HUDEP-2 (cell line): ENCODE results near the gene OGDH.

Experiments used
- DNase-seq, 76 experiments: peaks; one replicate each; lab custom pipeline; 2025; ENCODE audit not compliant: unreplicated experiment in 76 of 76; lab: John Stamatoyannopoulos, UW

Gene OGDH

GRCh38 chr7:44664780-44665461, 58.5 kb downstream of the OGDH start:
- no peak for DNase-seq

- no peak for DNase-seq
Measured at GRCh38 chr7:44665531-44666213, 59.2 kb downstream of the OGDH start.

- DNase-seq = no peak
Measured at GRCh38 chr7:44666566-44666965, 60.1 kb downstream of the OGDH start.

GRCh38 chr7:44667190-44667589, 60.8 kb downstream of the OGDH start:
- DNase-seq = no peak

- no peak for DNase-seq
Measured at GRCh38 chr7:44671069-44671468, 64.6 kb downstream of the OGDH start.

GRCh38 chr7:44673324-44673723, 66.9 kb downstream of the OGDH start:
- no peak for DNase-seq

GRCh38 chr7:44673771-44674170, 67.3 kb downstream of the OGDH start:
- DNase-seq = no peak

GRCh38 chr7:44674381-44674780, 68.0 kb downstream of the OGDH start:
- no peak for DNase-seq

GRCh38 chr7:44676776-44677175, 70.3 kb downstream of the OGDH start:
- no peak for DNase-seq

GRCh38 chr7:44678101-44678470, 71.7 kb downstream of the OGDH start:
- DNase-seq = no peak

GRCh38 chr7:44678471-44679179, 72.2 kb downstream of the OGDH start:
- no peak for DNase-seq

- DNase-seq = no peak
Measured at GRCh38 chr7:44681645-44682044, 75.2 kb downstream of the OGDH start.

GRCh38 chr7:44685723-44686122, 79.3 kb downstream of the OGDH start:
- DNase-seq = no peak

- DNase-seq = no peak
Measured at GRCh38 chr7:44689427-44689826, 83.0 kb downstream of the OGDH start.

- no peak for DNase-seq
Measured at GRCh38 chr7:44693641-44694313, 87.3 kb downstream of the OGDH start.

- no peak for DNase-seq
Measured at GRCh38 chr7:44694326-44694725, 87.9 kb downstream of the OGDH start.

GRCh38 chr7:44694766-44695165, 88.3 kb downstream of the OGDH start:
- DNase-seq = no peak

GRCh38 chr7:44695756-44696155, 89.3 kb downstream of the OGDH start:
- DNase-seq = no peak

- no peak for DNase-seq
Measured at GRCh38 chr7:44696728-44697127, 90.3 kb downstream of the OGDH start.

- DNase-seq = no peak
Measured at GRCh38 chr7:44697136-44698045, 91.0 kb downstream of the OGDH start.
